Rectal smooth muscle tissue (tissue), 1 donor: ENCODE measurements around the gene UBAC2.

ENCODE experiments used
- H3K27ac ChIP-seq: one replicate; pipeline ENCODE4 v1.7.0; 2013; ENCODE audit warnings: low read depth, low read length, inconsistent platforms
- H3K27me3 ChIP-seq: one replicate; pipeline ENCODE4 v1.7.0; 2013; ENCODE audit warnings: low read length; ENCODE audit not compliant: control insufficient read depth, insufficient read depth
- H3K36me3 ChIP-seq: one replicate; pipeline ENCODE4 v1.7.0; 2013; ENCODE audit warnings: low read length; ENCODE audit not compliant: control insufficient read depth, insufficient read depth
- H3K4me1 ChIP-seq: one replicate; pipeline ENCODE4 v1.7.0; 2013; ENCODE audit warnings: low read length; ENCODE audit not compliant: control insufficient read depth, insufficient read depth
- H3K4me3 ChIP-seq: one replicate; pipeline ENCODE4 v1.7.0; 2013; ENCODE audit warnings: low read length
- H3K9ac ChIP-seq: one replicate; pipeline ENCODE4 v1.7.0; 2013; ENCODE audit warnings: low read length

The UBAC2 gene

GRCh38 chr13:99374169-99374991, 173.7 kb downstream of the UBAC2 start:
- H3K36me3 ChIP-seq, result peaks cover 3% of the 10 kb centered on the region
- H3K27ac ChIP-seq, result no peak overlapping the region

GRCh38 chr13:99374994-99375737, 174.5 kb downstream of the UBAC2 start:
- Histone ChIP-seq H3K27ac (no peak overlapping the region), H3K4me1 (no peaks in the 10 kb centered on the region), H3K9ac (no peak overlapping the region), H3K4me3 (no peak overlapping the region), H3K36me3 (peaks cover 3% of the 10 kb centered on the region), H3K27me3 (no peaks in the 10 kb centered on the region)

More at GRCh38 chr13:99374169-99374991, 173.7 kb downstream of the UBAC2 start:
- Histone ChIP-seq H3K4me1 (no peaks in the 10 kb centered on the region), H3K9ac (no peak overlapping the region), H3K4me3 (no peak overlapping the region), H3K27me3 (no peaks in the 10 kb centered on the region)

- H3K36me3 ChIP-seq, result peaks cover 3% of the 10 kb centered on the region
- no peak overlapping the region for H3K4me3 ChIP-seq
- no peak overlapping the region for H3K27ac ChIP-seq
- no peaks in the 10 kb centered on the region for H3K27me3 ChIP-seq
- H3K9ac ChIP-seq, result no peak overlapping the region
- no peaks in the 10 kb centered on the region for H3K4me1 ChIP-seq
Measured at GRCh38 chr13:99375738-99376080, 175.1 kb downstream of the UBAC2 start.

GRCh38 chr13:99376132-99376531, 175.5 kb downstream of the UBAC2 start:
- Histone ChIP-seq H3K9ac (no peak overlapping the region), H3K36me3 (peaks cover 3% of the 10 kb centered on the region), H3K4me3 (no peak overlapping the region), H3K4me1 (no peaks in the 10 kb centered on the region), H3K27ac (no peak overlapping the region), H3K27me3 (no peaks in the 10 kb centered on the region)

GRCh38 chr13:99376924-99377323, 176.3 kb downstream of the UBAC2 start:
- no peak overlapping the region for H3K4me3 ChIP-seq
- H3K4me1 ChIP-seq, result no peaks in the 10 kb centered on the region
- H3K9ac ChIP-seq, result no peak overlapping the region
- H3K27me3 ChIP-seq, result no peaks in the 10 kb centered on the region
- H3K36me3 ChIP-seq, result peaks cover 3% of the 10 kb centered on the region
- H3K27ac ChIP-seq, result no peak overlapping the region

- Histone ChIP-seq H3K27me3 (no peaks in the 10 kb centered on the region), H3K4me1 (no peaks in the 10 kb centered on the region), H3K9ac (no peak overlapping the region), H3K4me3 (no peak overlapping the region), H3K27ac (no peak overlapping the region), H3K36me3 (peaks cover 3% of the 10 kb centered on the region)
Measured at GRCh38 chr13:99377641-99378040, 177.0 kb downstream of the UBAC2 start.

GRCh38 chr13:99378985-99379733, 178.5 kb downstream of the UBAC2 start:
- no peaks in the 10 kb centered on the region for H3K36me3 ChIP-seq
- H3K9ac ChIP-seq, result no peak overlapping the region
- H3K4me3 ChIP-seq, result no peak overlapping the region
- H3K27ac ChIP-seq, result no peak overlapping the region
- no peaks in the 10 kb centered on the region for H3K27me3 ChIP-seq
- no peaks in the 10 kb centered on the region for H3K4me1 ChIP-seq

- no peak overlapping the region for H3K27ac ChIP-seq
- no peaks in the 10 kb centered on the region for H3K27me3 ChIP-seq
- H3K9ac ChIP-seq, result no peak overlapping the region
- no peaks in the 10 kb centered on the region for H3K36me3 ChIP-seq
- no peaks in the 10 kb centered on the region for H3K4me1 ChIP-seq
- no peak overlapping the region for H3K4me3 ChIP-seq
Measured at GRCh38 chr13:99379856-99380801, 179.5 kb downstream of the UBAC2 start.

- H3K36me3 ChIP-seq, result no peaks in the 10 kb centered on the region
- H3K9ac ChIP-seq, result no peak overlapping the region
- no peak overlapping the region for H3K4me3 ChIP-seq
- H3K27ac ChIP-seq, result no peak overlapping the region
- no peaks in the 10 kb centered on the region for H3K27me3 ChIP-seq
- no peaks in the 10 kb centered on the region for H3K4me1 ChIP-seq
Measured at GRCh38 chr13:99380921-99381645, 180.4 kb downstream of the UBAC2 start.

- no peak overlapping the region for H3K27ac ChIP-seq
- H3K36me3 ChIP-seq, result peaks cover under 1% of the 10 kb centered on the region
- H3K4me1 ChIP-seq, result no peaks in the 10 kb centered on the region
- no peaks in the 10 kb centered on the region for H3K27me3 ChIP-seq
- H3K9ac ChIP-seq, result no peak overlapping the region
- H3K4me3 ChIP-seq, result no peak overlapping the region
Measured at GRCh38 chr13:99381766-99382165, 181.1 kb downstream of the UBAC2 start.

GRCh38 chr13:99382428-99383133, 181.9 kb downstream of the UBAC2 start:
- no peaks in the 10 kb centered on the region for H3K4me1 ChIP-seq
- H3K27me3 ChIP-seq, result no peaks in the 10 kb centered on the region
- peaks cover 3% of the 10 kb centered on the region for H3K36me3 ChIP-seq
- H3K27ac ChIP-seq, result no peak overlapping the region
- no peak overlapping the region for H3K9ac ChIP-seq
- no peak overlapping the region for H3K4me3 ChIP-seq
